Central memory CD4-positive, alpha-beta T cell (primary cell): ENCODE data around the gene KHDC4.
"Not testable (repeated sequence)": the region's sequence is repeated elsewhere in the genome, so short reads cannot be mapped to it uniquely, and the experiment has no call there.

Source experiments
- DNase-seq: peaks from one replicate; pipeline ENCODE4 v3.0.0; 2022

The KHDC4 gene

GRCh38 chr1:155897746-155898145, 36.5 kb downstream of the KHDC4 start:
- DNase-seq = no peak

GRCh38 chr1:155896476-155896875, 37.7 kb downstream of the KHDC4 start:
- DNase-seq = not testable (repeated sequence)

- not testable (repeated sequence) for DNase-seq
These were observed 38.6 kb downstream of the KHDC4 start for GRCh38 chr1:155895617-155896016.

GRCh38 chr1:155893389-155894142, 40.6 kb downstream of the KHDC4 start:
- peak; percentile 38 for DNase-seq

GRCh38 chr1:155892796-155893195, 41.4 kb downstream of the KHDC4 start:
- DNase-seq = no peak

GRCh38 chr1:155890251-155890650, 44.0 kb downstream of the KHDC4 start:
- no peak for DNase-seq

GRCh38 chr1:155889566-155889965, 44.6 kb downstream of the KHDC4 start:
- DNase-seq = no peak

- no peak for DNase-seq
These were observed 45.7 kb downstream of the KHDC4 start for GRCh38 chr1:155888481-155888880.

- no peak for DNase-seq
These were observed 49.2 kb downstream of the KHDC4 start for GRCh38 chr1:155884982-155885381.

GRCh38 chr1:155884031-155884960, 49.9 kb downstream of the KHDC4 start:
- DNase-seq = no peak

- no peak for DNase-seq
These were observed 51.4 kb downstream of the KHDC4 start for GRCh38 chr1:155882766-155883165.

- DNase-seq = no peak
These were observed 52.0 kb downstream of the KHDC4 start for GRCh38 chr1:155882235-155882634.

GRCh38 chr1:155880950-155881349, 53.3 kb downstream of the KHDC4 start:
- no peak for DNase-seq

GRCh38 chr1:155880251-155880650, 54.0 kb downstream of the KHDC4 start:
- DNase-seq = no peak

GRCh38 chr1:155877945-155878344, 56.3 kb downstream of the KHDC4 start:
- DNase-seq = no peak

GRCh38 chr1:155873860-155874259, 60.4 kb downstream of the KHDC4 start:
- no peak for DNase-seq

- DNase-seq = no peak
These were observed 61.7 kb downstream of the KHDC4 start for GRCh38 chr1:155872527-155872926.

GRCh38 chr1:155871390-155871789, 62.8 kb downstream of the KHDC4 start:
- no peak for DNase-seq

- DNase-seq = no peak
These were observed 66.4 kb downstream of the KHDC4 start for GRCh38 chr1:155867766-155868165.

- no peak for DNase-seq
These were observed 69.8 kb downstream of the KHDC4 start for GRCh38 chr1:155864393-155864792.
